ENCODE measurements around the gene ATG2B.
A peak's percentile ranks its signal among the peaks of the same experiment; 100 is the strongest.

The ATG2B gene, protein sequence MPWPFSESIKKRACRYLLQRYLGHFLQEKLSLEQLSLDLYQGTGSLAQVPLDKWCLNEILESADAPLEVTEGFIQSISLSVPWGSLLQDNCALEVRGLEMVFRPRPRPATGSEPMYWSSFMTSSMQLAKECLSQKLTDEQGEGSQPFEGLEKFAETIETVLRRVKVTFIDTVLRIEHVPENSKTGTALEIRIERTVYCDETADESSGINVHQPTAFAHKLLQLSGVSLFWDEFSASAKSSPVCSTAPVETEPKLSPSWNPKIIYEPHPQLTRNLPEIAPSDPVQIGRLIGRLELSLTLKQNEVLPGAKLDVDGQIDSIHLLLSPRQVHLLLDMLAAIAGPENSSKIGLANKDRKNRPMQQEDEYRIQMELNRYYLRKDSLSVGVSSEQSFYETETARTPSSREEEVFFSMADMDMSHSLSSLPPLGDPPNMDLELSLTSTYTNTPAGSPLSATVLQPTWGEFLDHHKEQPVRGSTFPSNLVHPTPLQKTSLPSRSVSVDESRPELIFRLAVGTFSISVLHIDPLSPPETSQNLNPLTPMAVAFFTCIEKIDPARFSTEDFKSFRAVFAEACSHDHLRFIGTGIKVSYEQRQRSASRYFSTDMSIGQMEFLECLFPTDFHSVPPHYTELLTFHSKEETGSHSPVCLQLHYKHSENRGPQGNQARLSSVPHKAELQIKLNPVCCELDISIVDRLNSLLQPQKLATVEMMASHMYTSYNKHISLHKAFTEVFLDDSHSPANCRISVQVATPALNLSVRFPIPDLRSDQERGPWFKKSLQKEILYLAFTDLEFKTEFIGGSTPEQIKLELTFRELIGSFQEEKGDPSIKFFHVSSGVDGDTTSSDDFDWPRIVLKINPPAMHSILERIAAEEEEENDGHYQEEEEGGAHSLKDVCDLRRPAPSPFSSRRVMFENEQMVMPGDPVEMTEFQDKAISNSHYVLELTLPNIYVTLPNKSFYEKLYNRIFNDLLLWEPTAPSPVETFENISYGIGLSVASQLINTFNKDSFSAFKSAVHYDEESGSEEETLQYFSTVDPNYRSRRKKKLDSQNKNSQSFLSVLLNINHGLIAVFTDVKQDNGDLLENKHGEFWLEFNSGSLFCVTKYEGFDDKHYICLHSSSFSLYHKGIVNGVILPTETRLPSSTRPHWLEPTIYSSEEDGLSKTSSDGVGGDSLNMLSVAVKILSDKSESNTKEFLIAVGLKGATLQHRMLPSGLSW (N-terminal part only)

DNA sequence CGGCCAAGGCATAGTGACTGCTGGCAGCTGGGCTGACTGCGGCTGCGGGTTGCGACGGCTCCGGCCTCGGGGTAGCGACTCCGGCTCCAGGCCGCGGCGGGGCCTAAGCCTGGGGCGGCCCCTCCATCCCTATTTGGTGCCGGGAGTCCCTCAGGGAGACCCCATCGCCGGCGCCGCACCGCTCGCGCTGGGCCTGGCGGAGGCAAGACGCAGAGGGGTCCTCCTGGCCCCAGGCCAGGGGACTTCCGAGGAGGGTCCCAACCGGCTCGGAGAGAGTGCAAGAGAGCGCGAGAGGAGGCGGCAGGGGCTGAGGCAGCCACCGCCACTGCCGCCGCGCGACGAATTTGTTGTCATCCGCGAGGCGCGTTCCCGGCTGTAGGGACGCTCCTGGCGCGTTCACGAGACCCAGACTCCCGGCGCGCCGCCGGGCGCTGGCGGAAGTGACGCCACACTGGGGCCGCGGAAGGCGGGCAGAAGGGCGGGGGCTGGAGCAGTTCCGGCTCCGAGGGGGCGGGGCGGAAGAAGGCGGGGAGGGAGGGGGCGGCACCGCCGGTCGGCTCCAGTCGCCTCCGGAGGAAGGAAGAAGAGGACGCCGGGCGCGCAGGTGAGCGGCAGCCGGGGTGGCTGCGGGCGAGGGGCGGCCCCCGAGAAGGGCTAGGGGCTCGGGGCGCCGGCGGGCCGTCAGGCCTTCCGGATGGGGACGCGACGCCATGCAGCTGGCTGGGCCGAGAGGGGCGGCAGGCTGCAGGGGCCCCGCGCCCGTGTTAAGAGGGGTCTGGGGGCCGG is at the start of gene ATG2B, which contains the start of gene GSKIP:
Gene ATG2B, minus strand, starts transcription at position 377 of the 786 bp plus-strand sequence. Its CDS starts 365 bp downstream, at position 12.
Gene GSKIP, plus strand, starts transcription at position 562 of the 786 bp plus-strand sequence. CDS start 18,722 bp downstream, outside the sequence.
- peaks cover 5% of the 10 kb centered on the region for H3K4me1 ChIP-seq (ENCODE audit: control insufficient read depth, insufficient read depth, low read length)
- H3K4me3 ChIP-seq (ENCODE audit: low read length): peak within 1 kb of the TSS; percentile 97
- no peaks in the 10 kb centered on the region for H3K36me3 ChIP-seq (ENCODE audit: control insufficient read depth, insufficient read depth, low read length)
- no peaks in the 10 kb centered on the region for H3K27me3 ChIP-seq (ENCODE audit: control insufficient read depth, insufficient read depth, low read length)
- H3K27ac ChIP-seq (ENCODE audit: low read depth, low read length): peak within 1 kb of the TSS; percentile 91
- H3K9ac ChIP-seq (ENCODE audit: low read length): peak within 1 kb of the TSS; percentile 84

DNA sequence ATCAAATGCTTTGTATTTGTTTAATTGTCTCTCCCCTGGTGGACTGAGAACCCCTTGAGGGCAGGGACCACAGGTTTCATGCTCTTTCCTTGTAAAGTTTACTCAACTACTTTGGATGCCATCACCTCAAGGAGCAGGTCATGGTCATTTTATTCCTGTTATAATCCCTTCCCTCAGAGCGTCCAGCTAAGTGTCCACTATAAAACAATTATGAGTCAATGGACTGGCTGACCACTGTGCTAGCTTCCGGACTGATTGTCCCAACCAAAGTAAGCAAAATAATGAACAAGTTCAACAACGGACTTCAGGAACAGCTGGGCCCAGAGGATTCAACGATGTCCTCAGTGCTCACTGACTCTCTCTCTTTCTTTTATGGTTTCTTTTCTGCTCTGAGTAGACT is 47.0 kb upstream of the ATG2B start:
- Histone ChIP-seq H3K27me3 (ENCODE audit: control insufficient read depth, insufficient read depth, low read length) (no peaks in the 10 kb centered on the region), H3K9ac (ENCODE audit: low read length) (no peak overlapping the region), H3K27ac (ENCODE audit: low read depth, low read length) (no peak overlapping the region), H3K36me3 (ENCODE audit: control insufficient read depth, insufficient read depth, low read length) (no peaks in the 10 kb centered on the region), H3K4me1 (ENCODE audit: control insufficient read depth, insufficient read depth, low read length) (no peaks in the 10 kb centered on the region), H3K4me3 (ENCODE audit: low read length) (no peak overlapping the region)

DNA sequence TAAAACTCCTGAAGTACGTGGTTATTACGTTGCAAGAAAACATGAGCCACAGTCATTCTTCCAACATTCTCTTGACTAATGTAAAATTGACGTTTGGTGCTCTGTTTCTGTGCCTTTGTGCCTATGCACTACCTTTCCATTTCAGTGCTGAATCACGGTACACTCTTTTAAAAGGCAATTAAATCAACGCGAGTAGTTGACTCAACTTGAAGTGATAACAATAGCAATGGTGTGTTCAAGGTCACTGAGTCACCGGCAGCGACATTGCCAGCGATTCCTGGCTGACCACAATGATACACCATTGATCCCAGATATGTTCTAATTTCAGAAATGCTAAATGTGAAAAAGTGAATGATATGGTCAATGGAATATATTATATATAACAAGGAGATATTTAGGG is 46.6 kb upstream of the ATG2B start:
- Histone ChIP-seq H3K4me3 (ENCODE audit: low read length) (no peak overlapping the region), H3K4me1 (ENCODE audit: control insufficient read depth, insufficient read depth, low read length) (no peaks in the 10 kb centered on the region), H3K27ac (ENCODE audit: low read depth, low read length) (no peak overlapping the region), H3K27me3 (ENCODE audit: control insufficient read depth, insufficient read depth, low read length) (no peaks in the 10 kb centered on the region), H3K9ac (ENCODE audit: low read length) (no peak overlapping the region), H3K36me3 (ENCODE audit: control insufficient read depth, insufficient read depth, low read length) (no peaks in the 10 kb centered on the region)

DNA sequence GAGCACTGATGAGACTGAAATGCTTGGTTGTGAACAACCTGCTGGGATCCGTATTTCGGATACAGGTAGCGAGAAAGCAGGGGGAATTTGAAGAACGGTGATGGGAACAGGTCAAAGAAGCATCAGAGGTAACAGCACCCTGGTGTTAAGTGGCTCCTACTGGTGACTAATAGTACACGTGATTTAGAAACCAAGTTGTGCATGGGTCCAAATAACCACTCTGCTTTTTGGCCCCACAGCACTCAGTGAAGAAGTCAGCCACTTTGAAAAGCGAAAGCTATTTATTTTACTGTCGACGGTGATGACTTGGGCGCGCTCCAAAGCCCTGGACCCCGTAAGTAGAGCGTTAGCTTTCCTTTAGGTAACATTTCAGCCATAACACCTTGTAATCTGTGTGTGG is 45.5 kb upstream of the ATG2B start:
- H3K4me3 ChIP-seq (ENCODE audit: low read length): no peak overlapping the region
- H3K36me3 ChIP-seq (ENCODE audit: control insufficient read depth, insufficient read depth, low read length): no peaks in the 10 kb centered on the region
- no peaks in the 10 kb centered on the region for H3K27me3 ChIP-seq (ENCODE audit: control insufficient read depth, insufficient read depth, low read length)
- H3K27ac ChIP-seq (ENCODE audit: low read depth, low read length): no peak overlapping the region
- no peaks in the 10 kb centered on the region for H3K4me1 ChIP-seq (ENCODE audit: control insufficient read depth, insufficient read depth, low read length)
- H3K9ac ChIP-seq (ENCODE audit: low read length): no peak overlapping the region

DNA sequence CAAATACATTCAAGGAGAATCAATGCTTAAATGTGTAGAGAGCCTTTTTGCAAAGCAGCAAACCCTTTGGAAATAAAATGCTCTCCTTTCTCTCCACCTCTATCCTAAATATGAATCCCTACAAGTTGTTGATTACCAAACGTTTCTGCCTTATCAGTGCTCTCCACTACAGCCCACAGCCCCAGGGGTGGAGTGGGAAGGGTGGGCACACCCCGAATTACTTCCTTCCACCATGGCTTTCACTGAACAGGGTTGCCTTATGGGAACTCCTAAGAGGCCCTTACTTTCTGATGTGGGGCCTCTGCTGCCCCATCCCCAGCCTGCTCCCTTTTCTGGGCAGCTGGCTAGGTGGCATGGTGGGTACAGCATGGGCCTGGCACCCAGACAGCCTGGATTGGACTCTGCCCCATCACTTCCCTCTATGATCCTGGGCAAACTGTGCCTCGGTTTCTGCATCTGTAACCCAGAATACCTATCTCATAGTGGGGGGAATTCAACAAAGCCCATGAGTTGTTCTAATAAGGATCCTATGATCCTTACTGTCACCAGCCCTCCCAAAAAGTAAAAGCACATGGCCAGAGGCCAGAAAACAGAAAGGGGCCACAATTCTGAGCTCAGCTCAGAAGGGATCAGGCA is 44.9 kb upstream of the ATG2B start:
- no peaks in the 10 kb centered on the region for H3K4me1 ChIP-seq (ENCODE audit: control insufficient read depth, insufficient read depth, low read length)
- no peaks in the 10 kb centered on the region for H3K36me3 ChIP-seq (ENCODE audit: control insufficient read depth, insufficient read depth, low read length)
- no peak overlapping the region for H3K4me3 ChIP-seq (ENCODE audit: low read length)
- H3K27me3 ChIP-seq (ENCODE audit: control insufficient read depth, insufficient read depth, low read length): no peaks in the 10 kb centered on the region
- H3K27ac ChIP-seq (ENCODE audit: low read depth, low read length): no peak overlapping the region
- H3K9ac ChIP-seq (ENCODE audit: low read length): no peak overlapping the region

DNA sequence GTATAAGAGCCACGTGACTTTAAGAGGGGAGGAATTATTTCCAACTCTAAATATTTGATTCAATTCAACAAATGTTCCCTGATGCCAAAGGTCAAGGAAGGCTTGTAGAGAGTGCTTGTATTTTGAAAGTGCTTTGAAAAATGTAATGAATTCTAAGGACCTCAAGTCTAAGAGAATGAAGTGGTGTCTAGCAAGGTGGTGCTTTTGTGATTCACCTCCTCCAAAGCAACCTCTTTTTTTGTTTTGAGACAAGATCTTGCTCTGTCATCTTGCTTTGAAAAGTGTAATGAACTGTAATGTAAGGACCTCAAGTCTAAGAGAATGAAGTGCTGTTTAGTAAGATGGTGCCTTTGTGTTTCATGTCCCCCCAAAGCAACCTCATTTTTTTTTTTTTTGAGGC is 42.5 kb upstream of the ATG2B start:
- no peak overlapping the region for H3K27ac ChIP-seq (ENCODE audit: low read depth, low read length)
- H3K27me3 ChIP-seq (ENCODE audit: control insufficient read depth, insufficient read depth, low read length): no peaks in the 10 kb centered on the region
- H3K36me3 ChIP-seq (ENCODE audit: control insufficient read depth, insufficient read depth, low read length): no peaks in the 10 kb centered on the region
- H3K9ac ChIP-seq (ENCODE audit: low read length): no peak overlapping the region
- H3K4me1 ChIP-seq (ENCODE audit: control insufficient read depth, insufficient read depth, low read length): no peaks in the 10 kb centered on the region
- H3K4me3 ChIP-seq (ENCODE audit: low read length): no peak overlapping the region

DNA sequence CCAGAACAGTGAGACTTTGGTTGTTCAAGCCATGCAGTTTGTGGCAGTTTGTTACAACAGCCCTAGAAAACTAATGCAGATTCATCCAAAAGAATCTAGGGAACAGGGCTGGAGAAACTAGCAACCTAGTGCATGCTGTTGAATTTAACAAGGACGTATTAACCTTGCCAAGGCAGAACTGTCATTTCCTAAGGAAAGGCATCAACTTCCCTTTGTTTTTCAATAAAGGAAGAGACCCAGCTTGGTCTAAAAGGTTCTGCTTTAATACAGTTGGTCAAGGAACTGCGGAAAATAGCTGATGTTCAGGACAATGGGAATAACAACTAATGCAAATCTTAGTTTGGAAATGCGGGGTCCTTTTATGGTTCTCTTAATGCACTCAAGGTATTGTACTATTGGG is 40.3 kb upstream of the ATG2B start:
- Histone ChIP-seq H3K9ac (ENCODE audit: low read length) (no peak overlapping the region), H3K27me3 (ENCODE audit: control insufficient read depth, insufficient read depth, low read length) (no peaks in the 10 kb centered on the region), H3K4me3 (ENCODE audit: low read length) (no peak overlapping the region), H3K27ac (ENCODE audit: low read depth, low read length) (no peak overlapping the region), H3K36me3 (ENCODE audit: control insufficient read depth, insufficient read depth, low read length) (no peaks in the 10 kb centered on the region), H3K4me1 (ENCODE audit: control insufficient read depth, insufficient read depth, low read length) (no peaks in the 10 kb centered on the region)

DNA sequence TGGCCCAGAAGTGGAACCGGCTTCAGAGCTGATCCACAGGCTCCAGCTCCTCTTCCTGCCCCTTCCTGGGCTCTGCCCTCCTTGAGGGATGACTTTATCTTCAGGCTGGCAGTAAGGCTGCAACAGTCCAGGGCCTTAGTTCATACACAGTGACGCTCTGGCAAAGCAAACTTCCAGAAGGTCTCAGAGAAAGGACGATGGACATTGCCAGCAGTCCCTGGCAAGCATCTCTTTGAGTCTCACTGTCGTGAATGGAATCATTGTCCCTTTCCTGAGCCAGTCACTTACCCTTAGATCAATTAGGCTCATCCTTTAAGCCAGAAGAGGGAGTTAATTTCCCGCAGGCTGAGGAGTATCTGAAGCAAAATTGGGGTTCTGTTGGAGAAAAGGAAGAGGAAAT is 37.4 kb upstream of the ATG2B start:
- Histone ChIP-seq H3K9ac (ENCODE audit: low read length) (no peak overlapping the region), H3K4me3 (ENCODE audit: low read length) (no peak overlapping the region), H3K27me3 (ENCODE audit: control insufficient read depth, insufficient read depth, low read length) (no peaks in the 10 kb centered on the region), H3K27ac (ENCODE audit: low read depth, low read length) (no peak overlapping the region), H3K4me1 (ENCODE audit: control insufficient read depth, insufficient read depth, low read length) (no peaks in the 10 kb centered on the region), H3K36me3 (ENCODE audit: control insufficient read depth, insufficient read depth, low read length) (no peaks in the 10 kb centered on the region)

DNA sequence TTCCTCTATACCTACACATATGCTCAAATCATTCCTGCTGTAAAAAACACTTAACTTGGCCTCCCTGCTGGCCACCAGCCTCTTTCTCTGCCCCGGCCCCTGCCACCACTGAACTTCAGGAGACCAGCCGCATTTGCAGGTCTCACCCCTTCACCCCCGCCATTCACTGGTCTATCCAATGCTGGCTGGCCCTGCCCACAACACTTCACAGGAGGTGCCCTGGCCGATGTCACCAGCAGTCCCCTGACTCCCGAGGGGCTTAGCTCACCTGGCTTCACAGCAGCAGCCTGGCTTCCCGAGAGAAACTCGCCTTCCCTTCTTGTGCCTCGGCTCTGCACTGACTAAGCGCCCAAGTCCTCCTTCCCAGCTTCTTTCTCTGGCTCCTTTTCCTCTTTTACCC is 36.3 kb upstream of the ATG2B start:
- Histone ChIP-seq H3K9ac (ENCODE audit: low read length) (no peak overlapping the region), H3K36me3 (ENCODE audit: control insufficient read depth, insufficient read depth, low read length) (no peaks in the 10 kb centered on the region), H3K4me3 (ENCODE audit: low read length) (no peak overlapping the region), H3K27me3 (ENCODE audit: control insufficient read depth, insufficient read depth, low read length) (no peaks in the 10 kb centered on the region), H3K4me1 (ENCODE audit: control insufficient read depth, insufficient read depth, low read length) (no peaks in the 10 kb centered on the region), H3K27ac (ENCODE audit: low read depth, low read length) (no peak overlapping the region)

DNA sequence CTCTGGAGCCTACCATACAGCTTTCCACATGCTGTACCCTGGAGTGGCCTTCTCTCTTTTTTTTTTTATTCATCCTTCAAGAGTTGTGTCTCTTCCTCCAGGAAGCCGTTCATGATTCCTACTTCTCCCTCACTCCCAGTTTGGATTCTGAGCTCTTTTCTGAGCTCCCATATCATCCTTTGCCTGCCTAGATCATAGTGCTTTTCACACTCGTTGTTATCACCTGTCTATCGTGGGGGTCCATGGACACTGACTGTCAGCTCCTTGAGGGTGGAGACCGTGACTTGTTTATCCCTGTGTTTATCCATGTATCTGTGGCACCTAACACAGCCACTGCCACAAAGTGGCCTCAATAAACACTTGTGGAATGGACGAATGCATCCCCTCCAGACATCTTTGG is 35.8 kb upstream of the ATG2B start:
- no peak overlapping the region for H3K4me3 ChIP-seq (ENCODE audit: low read length)
- no peaks in the 10 kb centered on the region for H3K36me3 ChIP-seq (ENCODE audit: control insufficient read depth, insufficient read depth, low read length)
- H3K27me3 ChIP-seq (ENCODE audit: control insufficient read depth, insufficient read depth, low read length): no peaks in the 10 kb centered on the region
- no peak overlapping the region for H3K9ac ChIP-seq (ENCODE audit: low read length)
- no peaks in the 10 kb centered on the region for H3K4me1 ChIP-seq (ENCODE audit: control insufficient read depth, insufficient read depth, low read length)
- no peak overlapping the region for H3K27ac ChIP-seq (ENCODE audit: low read depth, low read length)

DNA sequence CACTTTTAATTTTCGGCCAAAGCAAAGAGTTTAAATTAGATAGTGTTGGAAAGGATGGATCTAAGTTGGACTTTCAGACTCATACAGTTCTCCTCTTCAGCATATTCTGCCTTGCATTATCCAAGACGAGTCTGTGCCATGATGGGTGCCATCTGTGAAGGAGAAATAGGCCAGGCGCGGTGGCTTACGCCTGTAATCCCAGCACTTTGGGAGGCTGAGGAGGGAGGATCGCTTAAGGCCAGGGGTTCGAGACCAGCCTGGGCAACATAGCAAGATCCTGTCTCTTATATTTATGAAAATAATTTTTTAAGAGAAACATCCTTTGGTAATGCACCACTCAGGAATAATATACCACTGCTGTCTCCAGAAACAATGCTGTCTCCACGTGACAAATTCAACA is 35.3 kb upstream of the ATG2B start:
- Histone ChIP-seq H3K36me3 (ENCODE audit: control insufficient read depth, insufficient read depth, low read length) (no peaks in the 10 kb centered on the region), H3K4me3 (ENCODE audit: low read length) (no peak overlapping the region), H3K9ac (ENCODE audit: low read length) (no peak overlapping the region), H3K27me3 (ENCODE audit: control insufficient read depth, insufficient read depth, low read length) (no peaks in the 10 kb centered on the region), H3K4me1 (ENCODE audit: control insufficient read depth, insufficient read depth, low read length) (no peaks in the 10 kb centered on the region), H3K27ac (ENCODE audit: low read depth, low read length) (no peak overlapping the region)

All from rectal smooth muscle tissue (tissue), 1 donor.